ENCODE data around the gene RGS6.

RGS6 gene

GRCh38 chr14:71952381-71953363 is 20.4 kb downstream of the RGS6 start:
- no peak for DNase-seq

GRCh38 chr14:71956920-71957563 is 24.8 kb downstream of the RGS6 start:
- no peak for DNase-seq

- no peak for DNase-seq
These were observed 26.8 kb downstream of the RGS6 start for GRCh38 chr14:71959055-71959454.

GRCh38 chr14:71960494-71961353 is 28.5 kb downstream of the RGS6 start:
- DNase-seq = no peak

- no peak for DNase-seq
These were observed 29.7 kb downstream of the RGS6 start for GRCh38 chr14:71961972-71962371.

- DNase-seq = no peak
These were observed 32.5 kb downstream of the RGS6 start for GRCh38 chr14:71964716-71965115.

- no peak for DNase-seq
These were observed 34.3 kb downstream of the RGS6 start for GRCh38 chr14:71966528-71966927.

- DNase-seq = no peak
These were observed 35.5 kb downstream of the RGS6 start for GRCh38 chr14:71967704-71968103.

- no peak for DNase-seq
These were observed 38.0 kb downstream of the RGS6 start for GRCh38 chr14:71970272-71970671.

- DNase-seq = no peak
These were observed 53.4 kb downstream of the RGS6 start for GRCh38 chr14:71985538-71986189.

- no peak for DNase-seq
These were observed 56.2 kb downstream of the RGS6 start for GRCh38 chr14:71988476-71988875.

GRCh38 chr14:71988939-71989338 is 56.7 kb downstream of the RGS6 start:
- DNase-seq = no peak

GRCh38 chr14:71994416-71994815 is 62.2 kb downstream of the RGS6 start:
- DNase-seq = no peak

- no peak for DNase-seq
These were observed 63.5 kb downstream of the RGS6 start for GRCh38 chr14:71995741-71996140.

- no peak for DNase-seq
These were observed 64.4 kb downstream of the RGS6 start for GRCh38 chr14:71996610-71997009.

GRCh38 chr14:72000907-72001306 is 68.7 kb downstream of the RGS6 start:
- no peak for DNase-seq

GRCh38 chr14:72002731-72003130 is 70.5 kb downstream of the RGS6 start:
- no peak for DNase-seq

- no peak for DNase-seq
These were observed 76.4 kb downstream of the RGS6 start for GRCh38 chr14:72008666-72009065.

- DNase-seq = no peak
These were observed 78.2 kb downstream of the RGS6 start for GRCh38 chr14:72010474-72010873.

GRCh38 chr14:72013721-72014345 is 81.6 kb downstream of the RGS6 start:
- DNase-seq = no peak

- no peak for DNase-seq
These were observed 82.3 kb downstream of the RGS6 start for GRCh38 chr14:72014486-72014885.

GRCh38 chr14:72017290-72017689 is 85.1 kb downstream of the RGS6 start:
- no peak for DNase-seq

All from NCI-H2227 treated with DMSO at 0.1 percent for 48 hours (cell line).